Heart right ventricle (tissue), 16 donors: ENCODE results near the gene NME3. TPM values are rescaled to one million over a fixed set of nuclear protein-coding genes. Genes with fewer than 3 reads are reported as not detected.
A peak's percentile ranks its signal among the peaks of the same experiment; 100 is the strongest.

Experiments
- ATAC-seq, 8 donors: fragments of 200-7000 bp; cut with Tn5 transposase; one replicate each; pipeline ENCODE4 v1.9.1; 2020; ENCODE audit warnings: mild to moderate bottlenecking in 8 of 8, moderate library complexity in 8 of 8, moderate number of reproducible peaks in 1 of 8
- DNase-seq, 2 donors: peaks; one replicate each; pipeline ENCODE4 v3.0.0-alpha.2; 2020
- H3K27ac ChIP-seq, 10 donors: fragments of 200-600 bp; sonication (generic) in 2 of 10; one replicate each; pipeline versions ENCODE4 v1.5.0 to v1.8.0; 2020 to 2022; ENCODE audit warnings: mild to moderate bottlenecking in 3 of 10
- H3K27me3 ChIP-seq, 7 donors: fragments of 200-600 bp; one replicate each; pipeline ENCODE4 v1.8.0; 2021 to 2022; ENCODE audit warnings: mild to moderate bottlenecking in 2 of 7
- H3K36me3 ChIP-seq, 9 donors: fragments of 200-600 bp; sonication (generic) in 1 of 9; one replicate each; pipeline versions ENCODE4 v1.5.0 to v1.8.0; 2020 to 2022; ENCODE audit warnings: mild to moderate bottlenecking in 2 of 9
- H3K4me1 ChIP-seq, 9 donors: fragments of 200-600 bp; sonication (generic) in 1 of 9; one replicate each; pipeline versions ENCODE4 v1.5.0 to v1.8.0; 2020 to 2022; ENCODE audit warnings: mild to moderate bottlenecking in 4 of 9
- H3K4me3 ChIP-seq, 10 donors: fragments of 200-600 bp; sonication (generic) in 2 of 10; one replicate each; pipeline versions ENCODE4 v1.5.0 to v1.8.0; 2020 to 2022; ENCODE audit warnings: mild to moderate bottlenecking in 7 of 10, moderate library complexity in 2 of 10
- H3K9me3 ChIP-seq, 11 donors: fragments of 200-600 bp in 10 of 11; sonication (generic) in 2 of 11; one replicate each; pipeline versions ENCODE4 v1.5.0 to v1.8.0; 2013 to 2022; ENCODE audit warnings: mild to moderate bottlenecking in 2 of 11, control low read depth in 1 of 11, moderate library complexity in 1 of 11
- CTCF ChIP-seq, 9 donors: fragments of 200-600 bp; sonication (generic) in 2 of 9; IDR thresholded peaks; one replicate each; pipeline versions ENCODE4 v1.5.0 to v1.8.0; 2021 to 2022; ENCODE audit warnings: antibody characterized with exemption in 9 of 9, mild to moderate bottlenecking in 5 of 9, moderate library complexity in 1 of 9
- WGBS, 2 donors: extraction: QIAGEN DNeasy Blood & Tissue Kit; methylation state at CpG; one replicate each; pipeline ENCODE4 v1.1.7; 2013; ENCODE audit warnings: inconsistent platforms in 1 of 2; 5-methylcytosine and 5-hydroxymethylcytosine counted together
- intact Hi-C, 10 donors: fragments of 100-400 bp; cut with DNase I; formaldehyde crosslinking; loops; one replicate each; pipeline versions ENCODE4 v1.11.1 to v1.14.2; 2022
- long read RNA-seq, 3 donors: library from polyadenylated mRNA; unstranded; transcript quantifications; one replicate each; pipeline ENCODE4 v2.0.0, GENCODE V29; 2020 to 2021
- polyA plus RNA-seq, 2 donors: library from polyadenylated mRNA; stranded (reverse); fragments of 200-250 nt; gene quantifications; one replicate each; pipeline ENCODE4 v1.2.3, GENCODE V29; 2013
- total RNA-seq, 10 donors: library from RNA; stranded (reverse); fragmentation: NEBNext Ultra II Directional in 3 of 10; extraction: Animal tissue kit (Norgen Biotek cat#: 25700) in 3 of 10; gene quantifications; one replicate each; pipeline versions ENCODE4 v1.2.1 to v1.2.4, GENCODE V29; 2021 to 2023
- donor health status: Arrhythmogenic right ventricular cardiomyopathy.
- donor health status: ischemic (EF 13 %, LVEDD 7.1; RV severe dilation, severe dysfunction).
- donor health status: healthy with polysubstance abuse.
- donor health status: DM: no; HTN: yes; CAD: no.
- donor health status: DM: no; HTN: no; CAD: no.
- donor health status: ischemic (EF 25% LVEDD 6.9; RV normal size, moderate dysfunction).
- donor health status: ischemic (EF 25% LVEDD 5.7; RV mildly dilated, moderate dysfunction).
- donor health status: healthy.
- donor health status: DM: yes; HTN: yes; CAD: no.
- donor health status: Ischemic cardiomyopathy.
- donor health status: ischemic (EF 35%, LVEDD 5.7; RV mildly dilated, moderate dysfunction).
- donor health status: nonischemic (EF 11% LVEDD 7.7; RV severe dilation, severe dysfunction).
- donor health status: DM: yes; HTN: yes; CAD: no.
- donor health status: PGD.
- donor health status: ischemic (EF 29% LVEDD 5.4; RV normal size, mild dysfunction).
- donor health status: nonischemic (EF 23%, LVEDD 6.1; RV moderate dilation, normal function).

Gene NME3
- total RNA-seq (10 to 100 TPM; 21.8 to 41.1 (median 30.3) TPM), polyA plus RNA-seq (100 to 1,000 TPM in 1 of 2 donors, 10 to 100 TPM in 1; 47.7 to 176 TPM)
- long read RNA-seq, donor 1, transcript NME3-201 (5 exons, 1,069 nt) = major isoform, 8 of 43 reads
- long read RNA-seq, donor 1, transcript NME3-209 (4 exons, 913 nt) = minor isoform, 5 of 43 reads
- long read RNA-seq, donor 1, transcript NME3-204 (4 exons, 920 nt) = minor isoform, 5 of 43 reads
- long read RNA-seq, donor 1, transcript NME3-202 (3 exons, 1,014 nt) = minor isoform, 5 of 43 reads
- long read RNA-seq, donor 1, partial matches to known transcripts = 5 of 43 reads
- long read RNA-seq, donor 1, other reads (novel, unspliced or antisense) = 12 of 43 reads
- long read RNA-seq, donor 2, transcript NME3-209 (4 exons, 913 nt) = minor isoform, 5 of 39 reads
- long read RNA-seq, donor 2, transcript NME3-204 (4 exons, 920 nt) = minor isoform, 8 of 39 reads
- long read RNA-seq, donor 2, transcript NME3-201 (5 exons, 1,069 nt) = major isoform, 12 of 39 reads
- long read RNA-seq, donor 2, partial matches to known transcripts = 0 of 39 reads
- long read RNA-seq, donor 2, other reads (novel, unspliced or antisense) = 10 of 39 reads
- long read RNA-seq, donor 3, partial matches to known transcripts = 0 of 3 reads
- long read RNA-seq, donor 3, other reads (novel, unspliced or antisense) = 0 of 3 reads

GRCh38 chr16:1771188-1771863 lies at the start of gene NME3:
TSS of gene NME3 (minus strand) at chr16:1771543. CDS start at chr16:1771534, 9 bp downstream.
- Histone ChIP-seq H3K9me3 (no peaks in the 10 kb centered on the region), H3K27me3 (no peaks in the 10 kb centered on the region), H3K36me3 (peaks cover 0 to 52% (median 27%) of the 10 kb centered on the region in 9 donors), H3K4me1 (peaks cover 27 to 46% (median 39%) of the 10 kb centered on the region in 9 donors), H3K4me3 (peak within 1 kb of the TSS; percentile 88 to 100 (median 98)), H3K27ac (peak within 1 kb of the TSS; percentile 67 to 99 (median 97))
- DNase-seq (peak; percentile 77 to 85), ATAC-seq (peak; percentile 40 to 68 (median 51))
- TF ChIP-seq CTCF (IDR thresholded peaks at IDR 0.05) = peak in 1 of 9 donors; percentile 16
- intact Hi-C loops = loop anchor here in 1 of 10 donors (5.0 kb wide), 1 partner anchor 64 kb away; the partner anchor contains the start of gene MAPK8IP3
- 0 to 1% methylated on average over 63 to 76 of the region's 79 CpGs for WGBS, 2 donors

- H3K4me1 ChIP-seq = peaks cover 3 to 26% (median 20%) of the 10 kb centered on the region in 9 donors
- no peaks in the 10 kb centered on the region for H3K9me3 ChIP-seq
- DNase-seq (no peak), ATAC-seq (no peak)
- 92 to 95% methylated on average over 12 of the region's 12 CpGs for WGBS, 2 donors
- no peak overlapping the region for H3K27ac ChIP-seq
- TF ChIP-seq CTCF (IDR thresholded peaks at IDR 0.05) = no peak
- intact Hi-C loops = no loop called here
- H3K27me3 ChIP-seq = no peaks in the 10 kb centered on the region
- no peak overlapping the region for H3K4me3 ChIP-seq
- peaks cover 0 to 69% (median 33%) of the 10 kb centered on the region in 9 donors for H3K36me3 ChIP-seq
Observed at GRCh38 chr16:1820946-1821290, 49.6 kb upstream of the NME3 start.

GRCh38 chr16:1820096-1820945 lies 49.0 kb upstream of the NME3 start:
- TF ChIP-seq CTCF (IDR thresholded peaks at IDR 0.05) = no peak
- Histone ChIP-seq H3K9me3 (no peaks in the 10 kb centered on the region), H3K4me3 (no peak overlapping the region), H3K36me3 (peaks cover 0 to 75% (median 33%) of the 10 kb centered on the region in 9 donors), H3K27me3 (no peaks in the 10 kb centered on the region), H3K27ac (no peak overlapping the region), H3K4me1 (peaks cover 1 to 20% (median 14%) of the 10 kb centered on the region in 9 donors)
- DNase-seq (no peak), ATAC-seq (no peak)
- WGBS, 2 donors = 90 to 92% methylated on average over 25 of the region's 25 CpGs
- intact Hi-C loops = no loop called here
